COLO668 (cell line): ENCODE results near the gene RAPGEFL1.
"Not testable (repeated sequence)": the region's sequence is repeated elsewhere in the genome, so short reads cannot be mapped to it uniquely, and the experiment has no call there.

Experiments used
- DNase-seq: peaks from one replicate; lab custom pipeline; 2025; ENCODE audit not compliant: unreplicated experiment; lab: John Stamatoyannopoulos, UW

Gene RAPGEFL1

DNA sequence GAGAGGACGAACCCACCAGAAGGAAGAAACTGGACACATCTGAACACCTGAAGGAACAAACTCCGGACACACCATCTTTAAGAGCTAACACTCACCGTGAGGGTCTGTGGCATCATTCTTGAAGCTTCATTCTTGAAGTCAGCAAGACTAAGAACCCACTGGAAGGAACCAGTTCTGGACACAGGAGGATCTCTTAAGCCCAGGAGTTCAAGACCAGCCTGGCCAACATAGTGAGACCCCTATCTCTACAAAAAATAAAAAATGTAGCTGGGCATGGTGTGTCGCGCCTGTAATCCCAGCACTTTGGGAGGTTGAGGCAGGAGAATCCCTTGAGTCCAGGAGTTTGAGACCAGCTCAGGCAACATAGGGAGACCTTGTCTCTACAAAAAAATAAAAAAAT lies 21.3 kb downstream of the RAPGEFL1 start:
- DNase-seq: no peak

DNA sequence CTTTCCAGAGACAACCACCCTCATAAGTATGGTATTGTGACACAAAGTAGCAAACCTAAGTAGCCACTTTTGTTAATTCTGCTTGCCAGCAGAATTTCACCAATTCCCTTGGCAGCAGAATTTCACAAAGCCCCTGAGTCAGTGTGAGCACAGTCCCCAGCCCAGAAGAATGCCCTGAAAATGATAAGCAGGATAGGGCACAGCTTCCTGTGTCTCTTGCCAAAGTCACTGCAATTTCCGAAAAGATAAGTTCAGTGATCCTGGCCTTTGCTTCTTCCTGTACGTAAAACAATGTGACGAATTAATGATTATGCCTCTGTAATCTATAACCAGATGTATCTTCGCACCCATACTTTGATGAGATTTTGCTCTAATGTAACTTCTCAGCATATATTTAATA lies 25.9 kb downstream of the RAPGEFL1 start:
- no peak for DNase-seq

DNA sequence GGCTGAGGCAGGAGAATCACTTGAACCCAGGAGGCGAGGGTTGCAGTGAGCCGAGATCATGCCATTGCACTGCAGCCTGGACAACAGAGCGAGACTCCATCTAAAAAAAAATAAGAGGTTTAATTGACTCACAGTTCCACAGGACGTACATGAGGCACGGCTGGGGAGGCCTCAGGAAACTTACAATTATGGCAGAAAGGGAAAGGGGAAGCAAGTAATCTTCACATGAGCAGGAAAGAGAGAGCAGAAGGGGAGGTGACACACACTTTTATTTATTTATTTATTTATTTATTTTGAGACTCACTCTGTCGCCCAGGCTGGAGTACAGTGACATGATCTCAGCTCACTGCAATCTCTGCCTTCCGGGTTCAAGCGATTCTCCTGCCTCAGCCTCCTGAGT lies 28.9 kb downstream of the RAPGEFL1 start:
- DNase-seq: not testable (repeated sequence)

DNA sequence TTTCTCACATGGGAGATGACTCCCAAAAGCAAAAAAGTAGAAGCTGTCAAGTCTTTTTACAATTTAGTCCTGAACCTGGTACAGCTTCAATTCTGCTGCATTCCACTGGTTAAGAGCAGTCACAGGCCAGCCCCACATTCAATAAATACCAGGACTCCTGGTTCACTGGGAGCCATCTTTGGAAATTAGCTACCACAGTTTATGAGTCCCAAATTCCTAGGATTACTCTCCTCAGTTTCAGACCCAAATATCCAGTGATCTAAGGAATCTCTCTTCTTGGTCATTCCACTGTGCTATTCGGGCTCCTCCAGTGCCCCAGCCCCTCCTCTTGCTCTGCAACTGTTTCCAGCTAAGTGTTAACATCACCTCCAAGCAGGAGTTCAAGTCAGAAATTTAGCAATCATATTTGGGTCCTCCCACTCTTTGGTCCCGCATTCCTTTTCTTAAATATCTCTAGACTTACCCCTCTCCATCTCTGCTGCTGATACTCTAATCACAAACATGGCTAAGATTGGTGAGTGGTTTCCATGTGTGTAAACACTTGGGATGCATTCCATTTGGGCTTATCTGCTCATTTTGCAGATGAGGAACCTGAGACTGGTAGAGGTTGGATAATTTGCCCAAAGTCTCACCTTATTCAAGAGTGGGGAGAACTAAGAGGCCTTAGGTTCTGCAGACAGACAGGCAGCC lies 32.3 kb downstream of the RAPGEFL1 start:
- DNase-seq: no peak

DNA sequence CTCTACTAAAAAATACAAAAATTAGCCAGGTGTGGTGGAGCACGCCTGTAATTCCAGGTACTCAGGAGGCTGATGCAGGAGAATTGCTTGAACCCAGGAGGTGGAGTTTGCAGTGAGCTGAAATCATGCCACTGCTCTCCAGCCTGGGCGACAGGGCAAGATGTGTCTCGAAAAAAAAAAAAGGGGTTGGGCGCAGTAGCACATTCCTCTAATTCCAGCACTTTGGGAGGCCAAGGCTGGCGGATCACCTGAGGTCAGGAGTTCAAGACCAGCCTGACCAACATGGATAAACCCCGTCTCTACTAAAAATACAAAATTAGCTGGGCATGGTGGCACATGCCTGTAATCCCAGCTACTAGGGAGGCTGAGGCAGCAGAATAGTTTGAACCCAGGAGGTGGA lies 36.6 kb downstream of the RAPGEFL1 start:
- DNase-seq: not testable (repeated sequence)

GRCh38 chr17:40218006-40218739 lies 40.9 kb downstream of the RAPGEFL1 start:
- DNase-seq: no peak

DNA sequence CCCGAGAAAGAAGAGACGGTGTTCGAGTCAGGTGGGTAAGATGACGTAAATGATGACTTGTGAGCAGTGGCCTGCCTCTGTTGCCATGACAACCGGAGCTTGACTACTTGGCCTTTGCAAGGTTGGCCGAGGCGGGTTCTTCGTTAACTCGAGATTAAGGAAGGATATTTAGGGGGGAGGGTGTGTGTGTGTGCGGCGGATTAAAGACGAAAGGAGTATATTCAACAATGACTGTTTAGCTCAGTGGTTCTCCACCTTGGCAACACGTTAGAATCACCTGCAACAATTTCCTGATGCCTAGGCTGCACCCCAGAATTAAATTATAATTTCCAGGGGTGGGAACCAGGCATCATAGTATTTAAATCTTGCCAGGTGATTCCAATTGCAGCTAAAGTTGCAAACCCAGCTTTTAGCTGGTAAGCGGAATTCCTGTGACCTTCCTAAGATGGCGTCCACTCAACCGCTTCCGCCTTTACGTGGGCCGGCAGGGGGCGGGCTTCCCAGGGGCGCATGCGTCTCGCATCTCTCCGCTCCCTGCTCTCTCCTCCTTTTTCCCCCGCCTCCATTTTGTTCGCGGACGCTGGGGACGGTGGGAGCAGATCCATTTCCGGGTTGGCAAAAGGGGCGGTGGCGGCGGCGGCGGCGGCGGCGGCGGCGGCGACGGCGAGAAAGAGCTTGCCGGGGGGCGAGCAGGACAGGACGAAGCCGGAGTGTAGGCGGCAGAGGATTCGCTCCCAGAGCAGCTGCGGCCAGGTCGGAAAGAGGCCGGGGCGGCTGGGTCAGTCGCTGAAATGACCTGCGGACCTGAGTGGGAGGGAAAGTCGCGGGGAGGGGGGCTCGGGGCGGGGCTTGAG lies 41.7 kb downstream of the RAPGEFL1 start, which contains the start of gene WIPF2:
WIPF2 (plus strand) TSS at position 565 of the 854 bp plus-strand sequence. CDS start 37,156 bp downstream, outside the sequence.
- DNase-seq: peak; percentile 92

- peak; percentile 29 for DNase-seq
Measured at GRCh38 chr17:40219594-40220338, 42.5 kb downstream of the RAPGEFL1 start.

DNA sequence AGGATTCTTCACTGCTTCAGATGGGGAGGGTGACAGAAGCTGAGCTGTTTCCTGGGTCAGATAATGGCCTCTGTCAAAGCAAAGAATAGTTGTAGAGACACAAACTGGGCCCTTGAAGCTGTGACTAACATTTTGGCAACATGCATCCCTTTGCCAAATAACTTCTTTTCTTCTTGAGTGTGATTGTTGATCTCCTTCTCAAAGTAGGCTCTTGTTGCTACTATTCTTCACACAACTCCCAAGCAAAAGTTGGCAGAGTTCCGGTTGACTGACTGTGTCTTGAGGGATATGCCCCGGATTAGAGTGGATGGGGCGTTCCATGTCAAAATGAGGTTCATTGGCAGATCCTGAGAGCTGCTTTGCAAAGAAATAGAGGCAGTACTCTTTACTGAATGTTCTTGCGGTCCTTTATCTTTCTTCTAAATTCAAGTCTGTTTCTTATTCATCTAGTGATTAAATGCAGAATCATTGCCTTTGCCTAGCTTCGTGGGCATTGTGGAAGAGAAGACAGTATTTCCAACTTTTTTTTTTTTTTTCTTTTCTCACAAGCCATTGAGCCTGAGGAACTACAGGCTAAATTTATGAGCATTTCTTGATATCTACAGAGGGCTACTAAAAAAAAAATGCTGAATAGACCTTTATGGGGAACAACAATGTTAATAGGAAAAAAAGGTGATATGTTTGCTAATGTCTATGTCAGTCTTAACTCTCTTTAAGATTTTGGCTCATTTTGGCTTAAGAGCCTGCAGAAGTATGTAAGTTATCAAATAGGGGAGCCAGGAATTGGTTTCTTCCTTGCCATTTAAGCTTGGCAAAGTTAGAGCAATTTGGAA lies 47.7 kb downstream of the RAPGEFL1 start:
- DNase-seq: no peak

GRCh38 chr17:40229146-40229545 lies 51.9 kb downstream of the RAPGEFL1 start:
- not testable (repeated sequence) for DNase-seq

GRCh38 chr17:40230670-40231069 lies 53.4 kb downstream of the RAPGEFL1 start:
- DNase-seq: no peak

GRCh38 chr17:40231928-40232327 lies 54.7 kb downstream of the RAPGEFL1 start:
- not testable (repeated sequence) for DNase-seq

DNA sequence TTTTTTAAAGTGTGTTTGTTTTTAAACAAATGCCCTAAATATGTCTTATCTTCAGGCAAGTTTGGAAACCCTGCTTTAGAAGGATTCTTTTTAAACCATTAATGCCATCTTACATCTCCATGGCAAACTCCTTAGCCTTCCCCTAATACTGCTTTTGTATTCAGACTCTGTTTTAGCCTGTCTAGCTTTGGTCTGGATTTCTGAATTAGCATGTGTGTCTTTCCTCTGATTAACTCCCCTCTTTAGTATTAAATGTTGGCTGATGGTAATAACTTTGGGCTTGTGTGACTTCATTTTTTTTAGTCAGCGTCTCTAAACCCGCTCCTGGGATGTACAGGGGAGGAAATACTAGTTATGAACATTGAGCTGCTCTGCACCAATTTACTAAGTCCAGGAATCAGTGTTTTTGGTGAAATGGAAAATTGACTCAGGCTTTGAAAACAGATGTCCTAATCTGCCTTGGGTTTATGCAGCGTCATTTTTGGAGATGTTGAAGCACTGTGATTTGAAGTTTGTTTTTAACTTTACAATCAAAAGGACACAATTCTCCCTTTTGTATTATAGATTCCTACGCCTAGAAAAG lies 64.1 kb downstream of the RAPGEFL1 start:
- DNase-seq: no peak

DNA sequence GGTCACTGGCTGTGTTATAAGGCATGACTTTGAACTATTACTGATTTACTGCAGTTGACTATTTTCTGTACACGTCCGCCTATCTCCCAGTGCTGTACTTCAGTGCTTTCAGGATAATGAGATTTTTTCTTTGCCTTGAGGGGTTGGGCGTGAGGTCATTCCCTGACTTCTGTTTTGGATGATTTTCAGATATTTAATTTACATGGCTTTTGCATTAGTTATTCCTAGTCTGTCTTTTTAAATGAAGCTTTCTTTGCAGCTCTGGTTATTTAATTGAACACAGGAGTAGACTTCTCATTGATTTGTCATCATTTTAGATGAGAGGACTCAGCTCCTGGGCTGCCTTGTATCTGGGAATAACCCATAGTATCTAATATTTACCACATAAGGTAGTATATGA lies 65.5 kb downstream of the RAPGEFL1 start:
- DNase-seq: no peak

- DNase-seq: no peak
Measured at GRCh38 chr17:40243761-40244160, 66.5 kb downstream of the RAPGEFL1 start.

DNA sequence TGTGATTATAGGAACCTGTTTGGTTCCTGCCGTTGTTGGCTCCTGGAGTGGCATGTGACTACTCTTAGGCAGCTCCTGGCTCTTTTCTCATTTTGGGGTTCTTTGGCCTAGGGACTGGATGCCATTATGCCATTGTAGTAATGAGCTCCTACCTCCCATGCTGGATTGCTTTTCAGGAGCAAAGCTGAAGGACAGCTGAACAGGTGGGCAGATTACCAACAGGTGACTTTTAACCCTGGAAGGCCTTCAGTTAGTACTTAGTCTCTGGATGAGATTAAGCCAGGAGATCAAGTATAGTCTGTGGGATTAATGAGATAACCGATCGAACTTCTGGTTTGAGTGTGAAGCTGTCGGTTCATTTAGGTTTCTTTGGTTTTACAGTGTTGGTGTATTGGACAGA lies 67.0 kb downstream of the RAPGEFL1 start:
- DNase-seq: no peak
